GM12878 (cell line): Measurements from ENCODE around the gene MAP3K5.

Experiments
- CREM ChIP-seq: IDR thresholded peaks from 2 replicates; pipeline ENCODE4 v1.6.1; 2014; ENCODE audit warnings: antibody characterized with exemption, low read depth
- ETV6 ChIP-seq, 2 experiments: fragments of 450-650 bp in 1 of 2; IDR thresholded peaks in 1 of 2; conservative IDR thresholded peaks in 1 of 2; 2 replicates each; pipeline ENCODE4 v1.6.1; 2014; ENCODE audit warnings: antibody characterized with exemption in 1 of 2, borderline replicate concordance in 1 of 2, low read depth in 1 of 2, mild to moderate bottlenecking in 1 of 2, moderate library complexity in 1 of 2
- GATAD2B ChIP-seq: fragments of 450-650 bp; conservative IDR thresholded peaks from 2 replicates; pipeline ENCODE4 v1.6.1; 2017; ENCODE audit warnings: low read depth, mild to moderate bottlenecking, moderate library complexity
- NRF1 ChIP-seq: conservative IDR thresholded peaks from 2 replicates; pipeline ENCODE4 v1.6.1; 2011; ENCODE audit warnings: mild to moderate bottlenecking, low read depth, low read length, improper control_type of control experiment
- SREBF1 ChIP-seq: IDR thresholded peaks from 2 replicates; pipeline ENCODE4 v1.6.1; 2012; ENCODE audit warnings: mild to moderate bottlenecking, low read length
- TCF7 ChIP-seq: IDR thresholded peaks from 2 replicates; pipeline ENCODE4 v1.6.1; 2014; ENCODE audit warnings: antibody characterized with exemption, borderline replicate concordance
- TF ChIP-seq, protein P1 (sequence below), 3 experiments: IDR thresholded peaks in 2 of 3; conservative IDR thresholded peaks in 1 of 3; 2 replicates each; pipeline ENCODE4 v1.5.1; 2011; ENCODE audit warnings: low read depth in 3 of 3, low read length in 3 of 3, mild to moderate bottlenecking in 3 of 3, control low read depth in 2 of 3, moderate library complexity in 2 of 3, inconsistent platforms in 1 of 3, mixed read lengths in 1 of 3; ENCODE audit not compliant: control insufficient read depth in 2 of 3, insufficient read depth in 1 of 3; ENCODE audit errors: extremely low read depth in 1 of 3
- TF ChIP-seq, protein P2 (sequence below): fragments of 450-650 bp; IDR thresholded peaks from 2 replicates; pipeline ENCODE4 v1.6.1; 2016; ENCODE audit warnings: mild to moderate bottlenecking
- TF ChIP-seq, protein P3 (sequence below): IDR thresholded peaks from 2 replicates; pipeline ENCODE4 v1.6.1; 2011; ENCODE audit warnings: low read depth, low read length, improper control_type of control experiment, borderline replicate concordance

DNA sequence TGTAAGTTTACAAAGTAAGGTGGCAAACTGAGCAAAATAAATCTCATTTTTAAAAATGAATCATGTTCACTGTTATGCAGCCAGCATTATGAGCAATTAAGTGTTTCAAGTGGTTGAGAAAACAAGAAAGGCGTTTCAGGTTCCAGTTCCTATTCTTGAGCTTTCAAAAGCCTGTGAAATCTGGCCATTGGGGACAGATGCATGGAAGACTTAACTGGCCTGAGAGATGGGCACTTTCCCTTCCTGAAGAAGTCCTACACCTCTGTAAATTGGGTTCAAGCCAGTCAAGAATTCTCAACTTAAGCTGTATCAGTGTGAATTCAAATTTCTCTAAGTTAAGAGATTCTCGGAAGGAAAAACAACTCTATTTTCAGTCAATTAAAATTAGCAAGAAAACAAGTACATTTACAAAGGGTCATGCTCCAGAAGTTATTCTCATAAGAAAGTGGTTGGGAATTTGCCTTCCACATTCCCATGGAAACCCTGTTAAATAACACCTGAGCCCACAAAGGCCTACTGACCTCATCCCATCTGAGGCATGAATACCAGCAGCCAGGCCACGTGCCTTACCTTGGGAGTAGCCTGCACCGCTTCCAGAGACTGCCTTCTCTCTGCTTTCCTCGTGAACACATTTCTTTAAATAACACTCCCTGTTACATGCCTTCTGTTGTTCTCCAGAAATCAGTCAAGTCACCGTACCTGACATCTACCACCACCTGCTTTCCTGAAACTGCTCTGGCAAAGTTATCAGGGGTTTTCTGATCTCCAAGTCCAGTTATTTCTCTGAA is 19.4 kb downstream of the MAP3K5 start:
- TF ChIP-seq, protein P1, sequence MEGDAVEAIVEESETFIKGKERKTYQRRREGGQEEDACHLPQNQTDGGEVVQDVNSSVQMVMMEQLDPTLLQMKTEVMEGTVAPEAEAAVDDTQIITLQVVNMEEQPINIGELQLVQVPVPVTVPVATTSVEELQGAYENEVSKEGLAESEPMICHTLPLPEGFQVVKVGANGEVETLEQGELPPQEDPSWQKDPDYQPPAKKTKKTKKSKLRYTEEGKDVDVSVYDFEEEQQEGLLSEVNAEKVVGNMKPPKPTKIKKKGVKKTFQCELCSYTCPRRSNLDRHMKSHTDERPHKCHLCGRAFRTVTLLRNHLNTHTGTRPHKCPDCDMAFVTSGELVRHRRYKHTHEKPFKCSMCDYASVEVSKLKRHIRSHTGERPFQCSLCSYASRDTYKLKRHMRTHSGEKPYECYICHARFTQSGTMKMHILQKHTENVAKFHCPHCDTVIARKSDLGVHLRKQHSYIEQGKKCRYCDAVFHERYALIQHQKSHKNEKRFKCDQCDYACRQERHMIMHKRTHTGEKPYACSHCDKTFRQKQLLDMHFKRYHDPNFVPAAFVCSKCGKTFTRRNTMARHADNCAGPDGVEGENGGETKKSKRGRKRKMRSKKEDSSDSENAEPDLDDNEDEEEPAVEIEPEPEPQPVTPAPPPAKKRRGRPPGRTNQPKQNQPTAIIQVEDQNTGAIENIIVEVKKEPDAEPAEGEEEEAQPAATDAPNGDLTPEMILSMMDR (IDR thresholded peaks at IDR 0.05 in 2 of 3, conservative IDR thresholded peaks at IDR 0.05 in 1 of 3; ENCODE audit: control insufficient read depth in 2 of 3, extremely low read depth in 1 of 3, insufficient read depth in 1 of 3, low read depth in 3 of 3, low read length in 3 of 3): no peak
- no peak for TF ChIP-seq NRF1
- TF ChIP-seq SREBF1: no peak
- TF ChIP-seq ETV6 (conservative IDR thresholded peaks at IDR 0.05 in 1 of 2, IDR thresholded peaks at IDR 0.05 in 1 of 2; ENCODE audit: borderline replicate concordance in 1 of 2, low read depth in 1 of 2): peak in 1 of 2 experiments; percentile 55; a peak in 1 of 4 replicates
- TF ChIP-seq, protein P2, sequence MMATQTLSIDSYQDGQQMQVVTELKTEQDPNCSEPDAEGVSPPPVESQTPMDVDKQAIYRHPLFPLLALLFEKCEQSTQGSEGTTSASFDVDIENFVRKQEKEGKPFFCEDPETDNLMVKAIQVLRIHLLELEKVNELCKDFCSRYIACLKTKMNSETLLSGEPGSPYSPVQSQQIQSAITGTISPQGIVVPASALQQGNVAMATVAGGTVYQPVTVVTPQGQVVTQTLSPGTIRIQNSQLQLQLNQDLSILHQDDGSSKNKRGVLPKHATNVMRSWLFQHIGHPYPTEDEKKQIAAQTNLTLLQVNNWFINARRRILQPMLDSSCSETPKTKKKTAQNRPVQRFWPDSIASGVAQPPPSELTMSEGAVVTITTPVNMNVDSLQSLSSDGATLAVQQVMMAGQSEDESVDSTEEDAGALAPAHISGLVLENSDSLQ: no peak; the same call in 1 of the 2 replicates
- 0 out of 2 replicates have a peak, but pooled peaks have one; percentile 61 for TF ChIP-seq GATAD2B
- peak; percentile 54; the same call in 1 of the 2 replicates for TF ChIP-seq CREM
- TF ChIP-seq, protein P3, sequence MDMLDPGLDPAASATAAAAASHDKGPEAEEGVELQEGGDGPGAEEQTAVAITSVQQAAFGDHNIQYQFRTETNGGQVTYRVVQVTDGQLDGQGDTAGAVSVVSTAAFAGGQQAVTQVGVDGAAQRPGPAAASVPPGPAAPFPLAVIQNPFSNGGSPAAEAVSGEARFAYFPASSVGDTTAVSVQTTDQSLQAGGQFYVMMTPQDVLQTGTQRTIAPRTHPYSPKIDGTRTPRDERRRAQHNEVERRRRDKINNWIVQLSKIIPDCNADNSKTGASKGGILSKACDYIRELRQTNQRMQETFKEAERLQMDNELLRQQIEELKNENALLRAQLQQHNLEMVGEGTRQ: no peak; the same call in 1 of the 2 replicates
- TF ChIP-seq TCF7: peak; percentile 85
